ENCODE data around the gene SPESP1. TPM values are rescaled to one million over a fixed set of nuclear protein-coding genes. Genes with fewer than 3 reads are reported as not detected.
"Not testable (repeated sequence)": the region's sequence is repeated elsewhere in the genome, so short reads cannot be mapped to it uniquely, and the experiment has no call there.

The SPESP1 gene
- total RNA-seq: 0.16 TPM

DNA sequence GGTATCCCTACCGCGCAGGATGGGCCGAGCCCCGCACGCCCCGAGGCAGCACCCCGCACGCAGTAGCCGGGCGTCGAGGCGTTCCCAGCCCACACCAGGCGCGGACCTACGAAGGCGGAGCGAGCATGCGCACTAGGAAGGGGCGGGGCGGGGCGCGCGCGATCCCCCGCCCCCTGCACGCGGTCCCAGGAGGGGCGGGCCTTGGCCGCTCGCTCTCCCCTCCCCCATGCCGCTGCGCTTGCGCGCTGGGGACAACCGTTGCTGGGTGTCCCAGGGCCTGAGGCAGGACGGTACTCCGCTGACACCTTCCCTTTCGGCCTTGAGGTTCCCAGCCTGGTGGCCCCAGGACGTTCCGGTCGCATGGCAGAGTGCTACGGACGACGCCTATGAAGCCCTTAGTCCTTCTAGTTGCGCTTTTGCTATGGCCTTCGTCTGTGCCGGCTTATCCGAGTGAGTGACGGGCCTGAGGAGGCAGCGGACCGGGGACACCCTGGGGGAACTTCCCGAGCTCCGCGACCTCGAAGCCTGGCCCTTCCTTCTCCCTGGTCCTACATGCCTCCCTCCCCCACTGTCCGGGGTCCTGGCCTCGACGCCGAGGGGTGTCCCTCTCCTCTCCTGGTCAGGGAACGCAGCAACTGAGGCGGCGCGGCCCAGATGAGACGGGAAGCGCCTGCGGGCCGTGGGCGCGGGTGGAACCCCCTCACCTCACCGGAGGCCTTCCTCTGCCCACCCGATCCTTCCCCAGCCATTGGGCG lies at the start of gene SPESP1:
TSS of gene SPESP1 (plus strand) at position 258 of the 755 bp plus-strand sequence. CDS start at position 387, 129 bp downstream.
- DNase-seq: peak; percentile 32

DNA sequence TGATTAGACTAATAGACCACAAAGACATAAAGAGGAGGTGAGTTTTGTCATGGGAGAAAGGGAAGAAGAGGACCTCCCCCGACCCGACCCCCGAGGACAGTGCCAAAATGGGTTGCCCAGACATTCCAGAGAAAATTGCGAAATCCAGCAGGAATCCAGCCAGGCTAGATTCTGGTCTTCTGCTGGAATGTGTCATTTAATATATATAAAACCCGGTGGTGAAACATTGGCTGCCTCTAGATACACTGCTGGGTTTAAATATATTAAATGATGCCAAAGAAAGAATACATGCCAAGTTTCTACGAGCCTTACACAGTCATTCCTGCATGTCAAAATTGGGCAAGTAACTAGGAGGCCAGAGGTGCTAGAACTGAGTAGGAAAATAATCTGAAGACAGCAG lies 45.3 kb upstream of the SPESP1 start:
- DNase-seq: no peak

DNA sequence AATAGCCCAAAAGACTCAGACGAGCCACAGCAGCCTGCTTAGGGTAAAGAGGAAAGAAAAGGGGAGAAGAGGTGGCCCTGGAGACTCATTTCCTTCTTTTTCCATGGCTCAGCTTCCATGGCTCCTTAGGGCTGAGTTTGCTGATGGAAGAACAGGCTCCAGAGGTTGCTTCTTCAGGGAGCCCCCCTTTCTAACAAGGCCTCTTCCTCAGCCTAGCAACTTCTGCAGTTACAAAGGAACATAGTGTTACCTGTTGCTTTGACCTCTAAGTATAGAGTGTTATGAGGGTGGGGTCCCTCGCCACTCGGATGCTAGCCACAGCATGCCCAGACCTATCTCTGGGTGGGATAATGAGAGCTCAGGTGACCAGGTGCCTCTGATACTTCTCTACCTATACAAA lies 43.2 kb upstream of the SPESP1 start:
- DNase-seq: no peak

DNA sequence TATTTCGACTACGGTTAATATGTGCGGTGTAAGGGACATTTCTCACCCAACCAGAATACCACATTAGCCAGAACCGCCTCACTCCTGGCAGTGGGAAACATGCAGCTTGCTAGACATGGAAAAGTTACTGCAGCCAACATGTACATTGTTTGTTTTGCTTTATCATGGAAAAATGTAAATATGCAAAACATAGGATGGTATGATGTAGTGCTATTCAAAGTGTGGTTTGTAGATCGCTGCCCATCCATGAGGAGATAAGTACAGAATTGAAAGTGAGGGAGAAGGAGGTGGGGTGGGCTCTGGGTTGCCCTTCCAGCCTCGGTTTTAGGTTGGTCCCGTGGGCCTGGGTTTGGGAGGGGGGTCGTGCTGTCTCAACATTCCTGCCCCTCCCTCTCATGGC lies 42.5 kb upstream of the SPESP1 start:
- no peak for DNase-seq

DNA sequence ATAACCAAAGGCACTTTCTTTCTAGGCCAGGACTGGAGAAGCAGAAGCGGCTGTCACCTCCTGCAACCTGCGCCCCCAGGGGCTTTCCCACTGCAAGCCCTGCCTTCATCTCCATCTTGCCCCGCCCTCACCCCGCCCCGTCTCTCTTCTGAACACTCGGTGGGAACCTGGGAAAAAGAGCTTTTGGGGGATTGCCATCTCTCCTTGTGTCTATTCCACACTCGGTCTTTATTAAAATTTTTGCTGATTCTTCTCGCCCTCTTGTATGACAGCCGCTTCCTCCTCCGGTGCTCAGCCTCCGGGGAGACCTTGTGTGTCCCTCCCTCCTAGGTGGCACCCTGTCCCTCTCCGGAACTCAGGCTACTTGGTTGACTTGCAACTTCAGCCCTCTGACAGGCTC lies 41.9 kb upstream of the SPESP1 start:
- DNase-seq: no peak

DNA sequence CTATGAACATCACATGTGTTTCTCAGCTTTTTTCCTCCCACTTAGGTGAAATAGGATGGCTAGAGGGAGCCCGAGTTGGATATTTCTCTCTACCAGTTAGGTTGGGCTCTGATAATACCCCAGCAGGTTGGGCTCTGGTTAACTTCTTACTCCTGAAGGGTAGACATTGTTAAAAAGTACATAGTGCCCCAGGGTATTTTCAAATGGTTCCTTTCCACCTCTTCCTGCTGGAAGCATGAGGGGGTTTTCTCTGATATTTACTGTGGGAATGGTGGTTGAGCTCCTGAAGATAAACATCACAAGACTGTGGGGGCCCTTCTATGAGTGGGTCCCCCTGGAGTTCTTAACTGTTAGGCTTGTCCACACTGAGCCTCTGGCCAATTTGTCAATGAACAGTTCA lies 36.1 kb upstream of the SPESP1 start:
- DNase-seq: no peak

DNA sequence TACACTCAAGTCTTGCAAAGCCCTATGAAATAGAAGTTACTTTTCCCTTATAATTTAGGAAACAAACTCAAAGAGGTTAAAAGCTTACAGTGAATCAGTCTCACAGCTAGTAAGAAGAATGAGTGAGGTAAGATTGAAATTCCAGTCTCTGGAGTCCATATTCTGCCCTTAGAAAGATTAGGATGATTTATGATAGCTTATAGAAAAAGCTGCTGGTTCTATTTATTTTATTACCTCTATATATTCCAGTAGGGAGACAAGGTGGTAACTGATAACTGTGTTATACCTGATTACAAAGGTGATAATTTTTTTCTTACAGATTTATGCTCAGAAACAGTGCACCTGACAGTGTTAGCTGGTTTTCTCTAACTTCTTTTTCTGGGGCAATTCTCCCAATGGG lies 34.1 kb upstream of the SPESP1 start:
- DNase-seq: no peak

DNA sequence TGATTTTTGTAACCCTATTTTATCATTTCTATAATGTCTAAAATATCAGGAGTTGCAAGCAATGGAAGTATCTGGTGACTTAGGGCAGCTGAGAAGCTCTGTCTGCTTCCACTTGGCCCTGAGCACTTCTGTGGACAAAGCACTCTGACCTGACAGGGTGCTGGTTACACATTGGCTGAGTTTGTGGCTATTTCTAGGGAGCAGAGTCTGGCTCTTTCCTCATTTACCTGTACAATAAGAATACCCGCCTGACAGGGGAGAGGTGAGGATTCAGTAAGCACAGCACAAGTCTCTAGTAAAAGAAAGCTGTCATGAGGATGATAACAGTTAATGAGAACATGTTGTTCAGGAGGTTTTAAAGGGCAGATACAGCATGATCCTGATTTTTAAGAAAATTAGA lies 33.3 kb upstream of the SPESP1 start:
- no peak for DNase-seq

DNA sequence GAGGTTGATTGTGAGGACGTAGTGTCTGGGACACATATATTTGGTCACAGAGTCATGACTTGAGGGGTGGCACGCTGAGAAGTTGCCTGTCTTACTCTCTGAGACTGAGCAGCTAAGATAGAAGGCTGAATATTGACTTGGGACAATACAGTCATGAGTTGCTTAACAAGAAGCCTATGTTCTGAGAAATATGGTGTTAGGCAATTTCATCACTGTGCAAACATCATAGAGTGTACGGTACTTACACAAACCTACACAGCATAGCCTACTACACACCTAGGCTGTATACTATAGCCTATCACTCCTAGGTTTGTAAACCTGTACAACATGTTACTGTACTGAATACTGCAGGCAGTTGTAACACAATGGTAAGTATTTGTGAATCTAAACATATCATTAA lies 30.3 kb upstream of the SPESP1 start:
- no peak for DNase-seq

DNA sequence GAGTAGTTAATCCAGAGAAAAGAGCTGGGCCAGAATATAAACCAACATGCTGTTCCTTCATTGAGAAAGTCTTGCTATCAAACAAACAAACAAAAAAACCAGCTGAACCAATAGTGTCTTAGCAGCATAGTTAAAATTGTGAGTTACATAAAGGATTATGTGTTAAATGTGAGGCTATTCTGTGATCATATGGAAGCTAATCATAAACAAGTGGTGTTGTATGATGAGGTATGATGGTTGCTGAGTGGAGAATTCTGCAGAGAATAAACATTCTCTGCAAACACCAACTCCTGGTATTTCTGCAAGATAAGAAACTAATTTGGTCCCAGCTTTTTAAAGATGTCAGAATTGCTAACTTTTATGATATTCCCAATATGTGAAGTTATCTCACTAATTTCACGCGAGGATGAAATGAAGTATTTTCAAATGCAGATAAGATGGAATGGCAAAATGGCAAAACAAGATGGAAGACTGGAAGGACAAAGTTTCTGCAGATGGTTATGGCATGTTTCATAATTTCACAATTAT lies 22.9 kb upstream of the SPESP1 start:
- DNase-seq: no peak

DNA sequence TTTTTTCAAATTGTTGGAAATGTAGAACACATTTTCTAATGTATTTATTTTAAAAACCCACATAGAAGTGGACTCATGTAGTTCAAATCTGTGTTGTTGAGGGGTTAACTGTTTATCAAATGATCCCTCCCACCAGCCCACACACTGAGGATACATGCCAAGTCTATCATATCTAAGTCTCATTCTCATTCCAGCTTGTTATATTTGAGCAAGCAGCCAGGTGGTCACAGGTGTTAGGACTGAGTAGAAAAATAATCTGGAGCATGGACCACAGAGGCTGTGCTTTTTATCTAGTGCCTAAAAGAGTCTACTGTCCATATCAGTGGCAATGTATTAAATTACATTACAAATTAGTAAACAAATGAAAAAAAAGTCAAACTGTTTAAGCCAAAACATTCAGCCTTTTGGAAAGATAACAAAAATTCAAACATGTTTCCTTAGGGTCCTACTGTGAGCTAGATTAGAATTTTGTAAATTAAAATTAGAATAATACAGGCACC lies 20.7 kb upstream of the SPESP1 start:
- no peak for DNase-seq

DNA sequence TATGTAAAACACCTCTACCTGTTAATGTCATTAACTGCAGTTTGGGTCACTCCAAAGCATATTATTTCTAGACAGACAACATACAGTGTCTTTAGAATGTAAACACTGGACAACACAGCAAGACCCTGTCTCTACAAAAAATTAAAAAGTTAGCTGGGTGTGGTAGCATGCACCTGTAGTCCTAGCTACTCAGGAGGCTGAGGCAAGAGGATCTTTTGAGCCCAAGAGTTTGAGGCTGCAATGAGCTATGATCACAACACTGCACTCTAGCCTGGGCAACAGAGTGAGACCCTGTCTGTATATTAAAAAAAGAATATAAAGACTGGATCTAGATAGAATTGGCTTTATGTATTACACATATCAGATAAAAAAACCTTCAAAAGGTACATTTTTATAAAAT lies 20.0 kb upstream of the SPESP1 start:
- no peak for DNase-seq

DNA sequence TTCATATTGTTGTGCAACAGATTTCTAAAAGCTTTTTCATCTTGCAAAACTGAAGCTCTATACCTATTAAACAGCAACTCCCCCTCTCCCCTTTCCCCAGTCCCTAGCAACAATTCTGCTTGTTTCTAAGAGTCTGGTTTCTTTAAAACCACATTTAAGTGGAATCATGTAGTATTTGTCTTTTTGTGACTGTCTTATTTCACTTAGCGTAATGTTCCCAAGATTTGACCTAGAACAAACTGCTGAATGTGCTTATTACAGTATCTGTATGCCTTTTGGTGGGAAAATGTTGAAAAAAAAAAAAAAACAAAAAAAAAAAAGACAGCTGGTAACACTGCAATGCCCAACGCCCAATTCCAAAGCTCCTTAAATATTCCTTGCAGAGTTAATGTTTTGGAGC lies 19.5 kb upstream of the SPESP1 start:
- DNase-seq: no peak

DNA sequence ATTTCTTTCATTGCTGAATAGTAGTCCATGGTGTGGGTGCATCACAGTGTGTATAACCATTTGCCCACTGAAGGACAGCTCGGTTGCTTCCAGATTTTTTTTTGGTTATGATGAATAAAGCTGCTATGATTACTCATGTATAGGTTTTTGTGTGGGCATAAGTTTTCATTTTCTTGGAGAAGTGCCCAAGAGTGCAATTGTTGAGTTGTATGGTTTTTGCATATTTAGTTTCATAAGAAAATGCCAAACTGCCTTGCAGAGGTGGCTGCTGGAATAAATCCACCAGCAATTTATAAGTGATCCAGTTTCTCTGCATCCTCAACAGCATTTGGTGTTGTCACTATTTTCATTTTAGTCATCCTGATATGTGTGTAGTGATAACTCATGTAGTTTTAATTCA lies 8.4 kb upstream of the SPESP1 start:
- no peak for DNase-seq

DNA sequence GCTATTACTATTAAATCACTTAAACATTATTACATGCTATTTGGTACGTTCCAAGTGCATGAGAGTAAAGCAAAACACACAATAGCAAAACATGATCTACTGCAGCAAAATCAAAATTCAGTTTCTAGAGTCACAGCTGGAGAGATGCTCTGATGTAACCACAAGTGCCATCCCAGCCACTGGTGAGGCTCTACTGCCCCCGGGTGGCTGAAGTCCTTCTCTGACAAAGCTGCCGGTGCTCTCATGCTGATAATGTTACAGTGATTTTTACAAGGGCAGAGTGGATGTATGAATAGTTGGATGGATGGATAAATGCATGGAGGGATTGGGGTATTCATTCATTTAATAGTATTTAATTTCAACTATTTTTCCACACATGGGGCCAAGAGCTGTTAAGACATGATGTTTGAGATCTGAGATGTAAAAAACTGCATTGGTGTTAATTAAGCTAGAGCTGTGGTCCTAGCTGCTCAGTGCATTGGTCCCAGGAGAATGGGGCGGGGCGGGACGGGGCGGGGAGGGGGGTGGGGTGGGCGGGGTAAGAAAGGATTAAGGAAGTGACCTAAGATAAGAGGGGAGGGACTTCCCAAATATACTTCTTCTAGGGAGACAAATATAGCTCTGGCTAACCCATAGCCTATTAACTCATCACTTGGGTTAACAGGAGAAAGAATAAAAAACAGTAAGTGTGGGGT lies 5.3 kb upstream of the SPESP1 start:
- DNase-seq: peak; percentile 60

DNA sequence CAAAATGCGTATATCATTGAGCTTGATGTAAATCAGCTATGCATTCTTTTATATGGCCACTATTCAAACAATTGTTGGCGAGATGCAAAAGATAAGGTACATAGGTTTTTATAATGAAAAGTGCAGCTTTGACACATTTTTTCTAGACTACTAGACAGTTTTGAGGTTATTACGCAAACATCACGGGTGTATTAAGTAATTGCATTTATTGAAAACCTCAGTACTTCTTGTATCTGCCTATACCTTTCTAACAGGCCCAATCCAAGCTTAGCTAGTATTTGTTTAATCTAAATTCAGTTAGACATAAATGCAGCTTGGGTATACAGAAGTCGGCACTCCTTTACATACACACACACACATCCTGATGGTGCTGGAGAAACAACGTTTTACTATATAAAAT lies 2.7 kb downstream of the SPESP1 start:
- no peak for DNase-seq

DNA sequence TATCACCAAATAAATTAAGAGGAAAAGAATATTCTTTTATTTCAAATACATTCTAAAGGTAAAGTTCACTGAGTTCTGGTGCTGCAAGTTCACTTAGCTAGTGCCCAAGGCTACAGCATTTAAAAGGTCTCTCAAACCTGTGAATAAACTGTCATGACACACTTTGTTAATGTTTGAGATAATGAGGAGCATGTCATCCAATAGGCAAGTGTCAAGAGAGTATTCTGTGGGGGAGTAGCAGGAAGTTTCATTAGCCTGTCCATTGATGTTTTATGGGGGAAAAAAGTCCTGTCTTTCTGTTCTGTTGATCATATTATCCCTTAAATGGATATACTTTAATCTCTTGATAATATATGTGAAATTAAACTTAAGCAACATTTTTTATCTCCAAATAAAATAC lies 4.0 kb downstream of the SPESP1 start:
- no peak for DNase-seq

DNA sequence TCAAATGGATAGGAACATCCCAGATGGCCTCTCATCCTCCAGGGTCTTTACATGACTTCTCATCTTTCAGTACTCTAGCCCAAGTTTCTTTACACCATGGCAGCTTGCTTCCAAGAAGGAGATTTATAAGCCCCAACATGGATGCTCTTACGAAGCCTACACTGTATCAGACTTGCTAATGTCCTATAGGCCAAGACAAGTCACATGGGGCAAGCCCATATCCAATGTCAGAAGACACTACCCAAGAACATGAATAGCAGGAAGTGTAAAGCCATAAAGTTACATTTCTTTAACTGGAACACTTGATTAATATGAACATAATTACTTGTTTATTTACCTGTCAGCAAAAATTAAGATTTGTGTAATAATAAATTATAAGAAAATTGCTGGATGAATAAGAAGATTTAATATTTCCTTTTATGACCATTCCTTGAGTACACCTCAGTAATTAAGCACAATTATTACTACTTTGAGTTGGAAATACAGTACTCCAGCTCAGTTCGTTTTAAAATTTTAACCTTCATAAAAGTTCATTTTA lies 5.1 kb downstream of the SPESP1 start:
- DNase-seq: no peak

DNA sequence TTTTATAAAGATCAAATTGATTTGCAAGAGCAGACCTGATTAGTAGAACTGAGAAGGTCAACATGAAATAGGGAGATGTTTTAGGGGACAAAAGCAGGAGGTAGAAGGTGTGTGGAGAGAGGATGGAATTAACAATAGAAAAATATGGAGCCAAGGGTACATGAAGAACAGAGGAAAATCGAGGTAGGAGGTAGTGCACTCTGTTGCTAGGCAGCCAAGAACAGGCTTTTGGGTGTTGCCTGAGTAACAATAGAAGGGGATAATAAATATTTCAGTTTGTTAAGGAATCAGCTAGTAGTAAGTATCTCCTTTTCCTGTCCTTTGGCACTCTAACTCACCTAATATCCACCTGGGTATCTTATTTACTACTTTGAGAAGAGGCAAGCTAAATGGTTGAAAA lies 9.2 kb downstream of the SPESP1 start:
- DNase-seq: no peak

DNA sequence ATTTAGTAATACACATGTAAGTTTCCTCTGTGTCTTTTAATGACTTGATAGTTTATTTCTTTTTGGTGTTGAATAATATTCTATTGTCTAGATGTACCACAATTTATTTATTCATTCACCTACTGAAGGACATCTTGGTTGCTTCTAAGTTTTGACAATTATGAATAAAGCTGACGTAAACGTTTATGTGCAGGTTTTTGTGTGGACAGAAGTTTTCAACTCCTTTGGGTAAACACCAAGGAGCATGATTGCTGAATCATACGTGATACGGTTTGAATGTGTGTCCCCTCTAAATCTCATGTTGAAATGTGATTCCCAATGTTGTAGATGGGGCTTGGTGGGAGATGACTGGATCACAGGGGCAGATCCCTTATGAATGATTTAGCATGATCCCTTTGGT lies 21.5 kb downstream of the SPESP1 start:
- no peak for DNase-seq

DNA sequence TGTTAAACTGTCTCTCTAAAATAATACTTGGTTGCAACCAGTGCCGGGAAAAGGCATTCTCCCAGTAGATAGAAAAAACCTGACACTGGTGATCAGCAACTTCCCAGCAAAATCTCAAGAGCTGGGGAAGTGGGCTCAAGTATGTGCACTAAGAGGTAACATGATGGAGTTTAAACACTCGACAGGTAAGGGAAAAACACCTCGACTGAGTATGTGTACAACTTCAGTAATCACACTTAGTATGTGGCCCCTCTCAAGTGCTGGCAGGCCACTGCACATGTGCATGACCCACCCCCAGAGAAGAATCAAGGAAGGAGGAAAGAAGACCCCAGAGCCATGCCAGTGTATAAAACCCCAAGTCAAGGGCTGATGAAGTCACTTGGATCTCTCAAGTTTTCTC lies 27.4 kb downstream of the SPESP1 start:
- DNase-seq: no peak

DNA sequence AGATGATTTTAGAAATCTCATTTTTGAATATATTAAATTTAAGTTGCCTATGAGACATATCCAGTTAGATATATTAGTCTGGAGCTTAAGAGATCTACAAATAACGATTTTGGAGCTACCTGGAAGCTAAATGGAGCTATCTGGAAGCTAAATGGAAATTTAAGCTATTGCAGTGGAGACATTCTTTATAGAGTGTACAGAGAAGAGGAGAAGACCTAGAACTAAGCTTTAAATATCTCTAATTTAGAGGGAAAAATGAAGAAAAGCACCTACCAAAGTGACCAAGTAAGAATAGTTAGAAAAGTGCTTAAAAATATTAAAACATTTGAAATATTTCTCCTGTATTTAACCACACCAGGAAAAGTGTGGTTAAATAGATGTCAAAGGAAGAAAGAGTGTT lies 28.3 kb downstream of the SPESP1 start:
- no peak for DNase-seq

DNA sequence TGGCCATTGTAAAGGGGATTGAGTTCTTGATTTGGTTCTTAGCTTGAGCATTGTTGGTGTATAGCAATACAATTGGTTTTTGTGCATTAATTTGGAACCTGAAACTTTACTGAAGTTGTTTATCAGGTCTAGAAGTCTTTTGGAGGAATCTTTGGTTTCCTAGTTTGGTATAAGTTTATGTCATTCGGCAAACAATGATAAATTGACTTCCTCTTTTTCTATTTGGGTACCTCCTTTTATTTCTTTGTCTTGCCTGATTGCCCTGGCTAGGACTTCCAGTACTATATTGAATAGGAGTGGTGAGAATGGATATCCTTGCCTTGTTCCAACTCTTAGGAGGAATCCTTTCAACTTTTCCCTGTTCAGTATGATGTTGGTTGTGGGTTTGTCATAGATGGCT lies 32.1 kb downstream of the SPESP1 start:
- DNase-seq: no peak

DNA sequence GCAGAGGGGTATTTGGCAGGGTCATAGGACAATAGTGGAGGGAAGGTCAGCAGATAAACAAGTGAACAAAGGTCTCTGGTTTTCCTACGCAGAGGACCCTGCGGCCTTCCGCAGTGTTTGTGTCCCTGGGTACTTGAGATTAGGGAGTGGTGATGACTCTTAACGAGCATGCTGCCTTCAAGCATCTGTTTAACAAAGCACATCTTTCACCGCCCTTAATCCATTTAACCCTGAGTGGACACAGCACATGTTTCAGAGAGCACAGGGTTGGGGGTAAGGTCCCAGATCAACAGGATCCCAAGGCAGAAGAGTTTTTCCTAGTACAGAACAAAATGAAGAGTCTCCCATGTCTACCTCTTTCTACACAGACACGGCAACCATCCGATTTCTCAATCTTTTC lies 33.4 kb downstream of the SPESP1 start:
- not testable (repeated sequence) for DNase-seq

Data from occipital lobe (tissue), 2 donors.